SK-N-MC (cell line): ENCODE measurements around the gene CCDC127.

ENCODE experiments used
- EZH2 ChIP-seq: fragments of 200-600 bp; sonication (generic); IDR thresholded peaks from one replicate; pipeline ENCODE4 v1.6.1; 2017; ENCODE audit warnings: antibody characterized with exemption
- FOXP2 ChIP-seq: optimal IDR thresholded peaks from 2 replicates; pipeline ENCODE3; 2011; ENCODE audit warnings: mild to moderate bottlenecking, moderate library complexity; ENCODE audit not compliant: insufficient read depth; ENCODE audit errors: extremely low read length, control extremely low read depth
- POLR2AphosphoS5 ChIP-seq: IDR thresholded peaks from 2 replicates; pipeline ENCODE4 v1.6.1; 2012; ENCODE audit warnings: mild to moderate bottlenecking, low read depth, low read length, borderline replicate concordance

- TF ChIP-seq EZH2 (no peak), POLR2AphosphoS5 (no peak), FOXP2 (no peak)
Observed at GRCh38 chr5:203246-203930, 14.6 kb downstream of the CCDC127 start.
